Measurements from ENCODE around the gene ZNF181. TPM values are rescaled to one million over a fixed set of nuclear protein-coding genes. Genes with fewer than 3 reads are reported as not detected.

The ZNF181 gene
- total and polyA plus RNA-seq, 4 donors: 8.9 to 15.2 (median 10.0) TPM

DNA sequence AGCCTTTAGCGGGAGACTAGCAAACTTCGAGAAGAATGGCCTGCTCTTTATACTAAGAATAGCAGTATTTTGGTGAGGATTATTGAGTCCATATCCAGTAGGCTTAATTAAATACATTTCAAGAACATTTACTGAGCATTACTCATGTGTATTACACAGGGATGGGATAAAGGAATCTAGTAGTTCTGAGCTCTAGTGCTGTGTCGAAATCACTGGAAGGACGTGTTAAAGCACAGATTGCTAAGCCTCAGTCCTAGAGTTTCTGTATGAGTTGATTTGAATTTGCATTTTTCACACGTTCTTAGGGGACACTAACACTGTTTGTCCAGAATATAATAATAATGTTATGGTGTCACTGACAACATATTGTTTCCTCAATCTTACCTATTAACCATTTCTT lies 47.6 kb upstream of the ZNF181 start:
- H3K36me3 ChIP-seq (ENCODE audit: control insufficient read depth in 4 of 4, insufficient read depth in 3 of 4, low read depth in 1 of 4, low read length in 3 of 4): peaks cover 5 to 34% (median 33%) of the 10 kb centered on the region in 4 donors
- no peaks in the 10 kb centered on the region for H3K27me3 ChIP-seq (ENCODE audit: control insufficient read depth in 4 of 4, insufficient read depth in 4 of 4, low read length in 3 of 4)
- WGBS: 92% methylated on average over 5 of the region's 5 CpGs
- no peak overlapping the region for H3K27ac ChIP-seq (ENCODE audit: low read depth in 1 of 2, low read length in 2 of 2)
- no peak overlapping the region for H3K4me3 ChIP-seq (ENCODE audit: low read depth in 1 of 3, low read length in 3 of 3)
- no peak overlapping the region for H3K9ac ChIP-seq (ENCODE audit: low read depth in 1 of 2, low read length in 2 of 2)
- TF ChIP-seq FOXA1 (IDR thresholded peaks at IDR 0.05) (no peak), ZBTB33 (IDR thresholded peaks at IDR 0.05) (no peak), RXRA (IDR thresholded peaks at IDR 0.05) (no peak)
- peaks cover 18 to 52% (median 28%) of the 10 kb centered on the region in 4 donors for H3K9me3 ChIP-seq (ENCODE audit: control insufficient read depth in 4 of 4, low read length in 3 of 4)
- DNase-seq (ENCODE audit: low spot score): no peak
- H3K4me1 ChIP-seq (ENCODE audit: control insufficient read depth in 4 of 4, insufficient read depth in 4 of 4, low read length in 3 of 4): no peaks in the 10 kb centered on the region

- peaks cover 15 to 48% (median 26%) of the 10 kb centered on the region in 4 donors for H3K9me3 ChIP-seq (ENCODE audit: control insufficient read depth in 4 of 4, low read length in 3 of 4)
- H3K9ac ChIP-seq (ENCODE audit: low read depth in 1 of 2, low read length in 2 of 2): no peak overlapping the region
- H3K27me3 ChIP-seq (ENCODE audit: control insufficient read depth in 4 of 4, insufficient read depth in 4 of 4, low read length in 3 of 4): no peaks in the 10 kb centered on the region
- no peak overlapping the region for H3K4me3 ChIP-seq (ENCODE audit: low read depth in 1 of 3, low read length in 3 of 3)
- no peaks in the 10 kb centered on the region for H3K4me1 ChIP-seq (ENCODE audit: control insufficient read depth in 4 of 4, insufficient read depth in 4 of 4, low read length in 3 of 4)
- 61% methylated on average over 2 of the region's 2 CpGs for WGBS
- TF ChIP-seq ZBTB33 (IDR thresholded peaks at IDR 0.05) (no peak), MAX (IDR thresholded peaks at IDR 0.05) (no peak), SP1 (IDR thresholded peaks at IDR 0.05) (no peak), REST (IDR thresholded peaks at IDR 0.05) (no peak), YY1 (IDR thresholded peaks at IDR 0.05) (no peak), GABPA (IDR thresholded peaks at IDR 0.05 in 1 of 2, conservative IDR thresholded peaks at IDR 0.05 in 1 of 2) (no peak), EGR1 (IDR thresholded peaks at IDR 0.05; ENCODE audit: low read depth in 2 of 2) (no peak)
- H3K27ac ChIP-seq (ENCODE audit: low read depth in 1 of 2, low read length in 2 of 2): no peak overlapping the region
- no peak for DNase-seq (ENCODE audit: low spot score)
- H3K36me3 ChIP-seq (ENCODE audit: control insufficient read depth in 4 of 4, insufficient read depth in 3 of 4, low read depth in 1 of 4, low read length in 3 of 4): peaks cover 3 to 26% (median 24%) of the 10 kb centered on the region in 4 donors
Measured at GRCh38 chr19:34687348-34687747, 46.7 kb upstream of the ZNF181 start.

DNA sequence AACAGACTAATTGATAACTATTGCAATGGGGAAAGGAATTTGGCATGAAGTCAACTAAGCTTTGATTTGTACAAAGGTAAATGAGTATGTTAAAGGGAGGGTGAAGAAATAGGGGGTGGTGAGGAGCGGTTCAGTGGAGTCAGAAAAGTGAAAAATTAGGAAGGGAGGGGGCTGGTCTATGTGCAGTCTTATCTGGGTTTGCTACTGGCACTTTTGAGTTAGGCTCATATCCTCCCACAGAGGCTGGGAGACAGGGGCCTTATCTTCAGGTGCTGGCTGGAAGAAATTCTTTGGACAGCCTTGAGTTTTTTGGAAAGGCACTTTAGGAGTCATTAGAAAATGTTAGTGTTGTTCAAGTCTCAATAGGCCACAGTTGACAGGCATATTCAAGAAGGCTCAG lies 45.5 kb upstream of the ZNF181 start:
- H3K36me3 ChIP-seq (ENCODE audit: control insufficient read depth in 4 of 4, insufficient read depth in 3 of 4, low read depth in 1 of 4, low read length in 3 of 4): peaks cover 0 to 14% (median 12%) of the 10 kb centered on the region in 4 donors
- WGBS: 72% methylated on average over 1 of the region's 1 CpG
- H3K27ac ChIP-seq (ENCODE audit: low read depth in 1 of 2, low read length in 2 of 2): no peak overlapping the region
- H3K4me1 ChIP-seq (ENCODE audit: control insufficient read depth in 4 of 4, insufficient read depth in 4 of 4, low read length in 3 of 4): no peaks in the 10 kb centered on the region
- peaks cover 12 to 45% (median 25%) of the 10 kb centered on the region in 4 donors for H3K9me3 ChIP-seq (ENCODE audit: control insufficient read depth in 4 of 4, low read length in 3 of 4)
- no peak for DNase-seq (ENCODE audit: low spot score)
- no peaks in the 10 kb centered on the region for H3K27me3 ChIP-seq (ENCODE audit: control insufficient read depth in 4 of 4, insufficient read depth in 4 of 4, low read length in 3 of 4)
- no peak overlapping the region for H3K9ac ChIP-seq (ENCODE audit: low read depth in 1 of 2, low read length in 2 of 2)
- no peak overlapping the region for H3K4me3 ChIP-seq (ENCODE audit: low read depth in 1 of 3, low read length in 3 of 3)
- no peak for TF ChIP-seq TAF1 (conservative IDR thresholded peaks at IDR 0.05)
- TF ChIP-seq JUND (IDR thresholded peaks at IDR 0.05): no peak
- TF ChIP-seq MAX (IDR thresholded peaks at IDR 0.05): no peak
- TF ChIP-seq YY1 (IDR thresholded peaks at IDR 0.05): no peak
- no peak for TF ChIP-seq RAD21 (IDR thresholded peaks at IDR 0.05)
- TF ChIP-seq RXRA (IDR thresholded peaks at IDR 0.05): no peak
- no peak for TF ChIP-seq ZBTB33 (IDR thresholded peaks at IDR 0.05)
- TF ChIP-seq FOXA1 (IDR thresholded peaks at IDR 0.05): no peak
- no peak for TF ChIP-seq FOXA2 (IDR thresholded peaks at IDR 0.05)
- no peak for TF ChIP-seq SP1 (IDR thresholded peaks at IDR 0.05)
- TF ChIP-seq EGR1 (IDR thresholded peaks at IDR 0.05; ENCODE audit: low read depth in 2 of 2): no peak
- no peak for TF ChIP-seq HNF4A (conservative IDR thresholded peaks at IDR 0.05)

Data from liver (tissue), 9 donors.